Trophoblast cell (in vitro differentiated cells and primary cell): Measurements from ENCODE around the gene CD40.

Source experiments
- DNase-seq, 2 donors: peaks; one replicate each; pipeline ENCODE4 v3.0.0-alpha.2; 2016
- H2AFZ ChIP-seq: 2 replicates; pipeline ENCODE4 v1.6.1; 2013; ENCODE audit warnings: low read length, moderate library complexity, mild to moderate bottlenecking; ENCODE audit not compliant: insufficient read depth, poor library complexity
- H2AK5ac ChIP-seq: 2 replicates; pipeline ENCODE4 v1.6.1; 2013; ENCODE audit warnings: mild to moderate bottlenecking, low read length
- H2BK120ac ChIP-seq: 2 replicates; pipeline ENCODE4 v1.6.1; 2013; ENCODE audit warnings: low read length, mild to moderate bottlenecking, moderate library complexity; ENCODE audit not compliant: insufficient read depth, poor library complexity
- H2BK12ac ChIP-seq: 2 replicates; pipeline ENCODE4 v1.6.1; 2013; ENCODE audit warnings: mild to moderate bottlenecking, low read length, moderate library complexity
- H2BK5ac ChIP-seq: 2 replicates; pipeline ENCODE4 v1.6.1; 2013; ENCODE audit warnings: low read length, low read depth, moderate library complexity, mild to moderate bottlenecking; ENCODE audit not compliant: poor library complexity
- H3K14ac ChIP-seq: 2 replicates; pipeline ENCODE4 v1.6.1; 2013; ENCODE audit warnings: mild to moderate bottlenecking, low read length
- H3K18ac ChIP-seq: 2 replicates; pipeline ENCODE4 v1.6.1; 2013; ENCODE audit warnings: mild to moderate bottlenecking, low read length
- H3K23ac ChIP-seq: 2 replicates; pipeline ENCODE4 v1.6.1; 2013; ENCODE audit warnings: low read length
- H3K27ac ChIP-seq: 2 replicates; pipeline ENCODE4 v1.5.1; 2013; ENCODE audit warnings: low read depth, mild to moderate bottlenecking, inconsistent platforms, low read length, moderate library complexity
- H3K27me3 ChIP-seq: 2 replicates; pipeline ENCODE4 v1.6.1; 2013; ENCODE audit warnings: inconsistent platforms, mild to moderate bottlenecking, low read length, moderate library complexity; ENCODE audit not compliant: insufficient read depth
- H3K36me3 ChIP-seq, 2 experiments: 1 replicate in 1 of 2; 2 replicates in 1 of 2; pipeline ENCODE4 v1.6.1; 2013; ENCODE audit warnings: low read length in 2 of 2, mild to moderate bottlenecking in 2 of 2, moderate library complexity in 1 of 2; ENCODE audit not compliant: insufficient read depth in 2 of 2, control insufficient read depth in 1 of 2
- H3K4ac ChIP-seq: 2 replicates; pipeline ENCODE4 v1.6.1; 2013; ENCODE audit warnings: low read depth, mild to moderate bottlenecking, low read length, moderate library complexity
- H3K4me1 ChIP-seq, 2 experiments: 1 replicate in 1 of 2; 2 replicates in 1 of 2; pipeline ENCODE4 v1.6.1; 2013; ENCODE audit warnings: low read length in 2 of 2, mild to moderate bottlenecking in 2 of 2, moderate library complexity in 1 of 2; ENCODE audit not compliant: insufficient read depth in 2 of 2, control insufficient read depth in 1 of 2
- H3K4me2 ChIP-seq: 2 replicates; pipeline ENCODE4 v1.6.1; 2013; ENCODE audit warnings: inconsistent platforms, mild to moderate bottlenecking, low read length, moderate library complexity
- H3K4me3 ChIP-seq: 2 replicates; pipeline ENCODE4 v1.5.1; 2013; ENCODE audit warnings: mild to moderate bottlenecking, low read depth, low read length, inconsistent platforms
- H3K79me1 ChIP-seq: one replicate; pipeline ENCODE4 v1.6.1; 2013; ENCODE audit warnings: low read length
- H3K79me2 ChIP-seq: 2 replicates; pipeline ENCODE4 v1.6.1; 2013; ENCODE audit warnings: low read length, mild to moderate bottlenecking; ENCODE audit not compliant: control insufficient read depth, insufficient read depth, poor library complexity
- H3K9ac ChIP-seq: 2 replicates; pipeline ENCODE4 v1.6.1; 2013; ENCODE audit warnings: mild to moderate bottlenecking, low read length
- H3K9me3 ChIP-seq: 2 replicates; pipeline ENCODE4 v1.6.1; 2013; ENCODE audit warnings: low read depth, mild to moderate bottlenecking, control low read depth, inconsistent platforms, low read length; ENCODE audit not compliant: insufficient read depth
- H4K12ac ChIP-seq: 2 replicates; pipeline ENCODE4 v1.6.1; 2013; ENCODE audit warnings: low read depth, mild to moderate bottlenecking, low read length, moderate library complexity
- H4K8ac ChIP-seq: 2 replicates; pipeline ENCODE4 v1.6.1; 2013; ENCODE audit warnings: low read depth, mild to moderate bottlenecking, low read length, moderate library complexity
- H4K91ac ChIP-seq: one replicate; pipeline ENCODE4 v1.6.1; 2013; ENCODE audit warnings: low read depth, mild to moderate bottlenecking, low read length, moderate library complexity
- WGBS: extraction: QIAGEN DNeasy Blood & Tissue Kit; methylation state at CpG from one replicate; pipeline ENCODE4 v1.1.7; 2013; ENCODE audit warnings: missing lambda C conversion rate; ENCODE audit not compliant: insufficient read length, insufficient coverage; ENCODE audit errors: extremely low coverage; 5-methylcytosine and 5-hydroxymethylcytosine counted together

Gene CD40

GRCh38 chr20:46084805-46085178, 33.3 kb upstream of the CD40 start:
- WGBS, result no CpG with 5 or more reads among the region's 3 CpGs

GRCh38 chr20:46085179-46085851, 32.8 kb upstream of the CD40 start:
- Histone ChIP-seq H3K27me3 (no peaks in the 10 kb centered on the region), H4K8ac (no peak overlapping the region), H2BK120ac (no peak overlapping the region), H3K79me2 (peaks cover 14% of the 10 kb centered on the region), H3K36me3 (no peaks in the 10 kb centered on the region), H2AK5ac (no peak overlapping the region), H3K4me1 (no peaks in the 10 kb centered on the region), H3K23ac (no peak overlapping the region), H2AFZ (no peak overlapping the region), H3K9me3 (no peaks in the 10 kb centered on the region), H3K14ac (no peak overlapping the region), H3K9ac (no peak overlapping the region), H2BK12ac (no peak overlapping the region), H3K18ac (no peak overlapping the region), H4K91ac (no peak overlapping the region), H3K4ac (peak overlapping the region; percentile 90), H3K4me3 (no peak overlapping the region), H3K27ac (no peak overlapping the region), H3K4me2 (no peak overlapping the region), H4K12ac (no peak overlapping the region), H3K79me1 (peaks cover 7% of the 10 kb centered on the region), H2BK5ac (no peak overlapping the region)
- no CpG with 5 or more reads among the region's 4 CpGs for whole genome bisulfite sequencing
- DNase-seq, result no peak

More at GRCh38 chr20:46084805-46085178, 33.3 kb upstream of the CD40 start:
- Histone ChIP-seq H3K27ac (no peak overlapping the region), H3K9ac (no peak overlapping the region), H3K4me2 (no peak overlapping the region), H3K9me3 (no peaks in the 10 kb centered on the region), H2BK5ac (no peak overlapping the region), H3K18ac (no peak overlapping the region), H3K27me3 (no peaks in the 10 kb centered on the region), H3K4ac (peak overlapping the region; percentile 90), H2AFZ (no peak overlapping the region), H4K8ac (no peak overlapping the region), H2BK120ac (no peak overlapping the region), H3K4me1 (no peaks in the 10 kb centered on the region), H3K36me3 (no peaks in the 10 kb centered on the region), H3K23ac (no peak overlapping the region), H4K91ac (no peak overlapping the region), H3K14ac (no peak overlapping the region), H2AK5ac (no peak overlapping the region), H3K79me2 (peaks cover 14% of the 10 kb centered on the region), H2BK12ac (no peak overlapping the region), H3K79me1 (peaks cover 7% of the 10 kb centered on the region), H3K4me3 (no peak overlapping the region), H4K12ac (no peak overlapping the region)
- DNase-seq, result no peak

- H3K14ac ChIP-seq, result no peak overlapping the region
- WGBS, result no CpG with 5 or more reads among the region's 8 CpGs
Observed at GRCh38 chr20:46087161-46087560, 31.0 kb upstream of the CD40 start.

GRCh38 chr20:46088409-46089166, 29.5 kb upstream of the CD40 start:
- peak; percentile 68 to 78 for DNase-seq
- no CpG with 5 or more reads among the region's 22 CpGs for WGBS

More at GRCh38 chr20:46087161-46087560, 31.0 kb upstream of the CD40 start:
- H3K4ac ChIP-seq, result peak overlapping the region; percentile 75
- H3K9ac ChIP-seq, result no peak overlapping the region
- peaks cover 7% of the 10 kb centered on the region for H3K79me1 ChIP-seq
- no peak for DNase-seq
- no peak overlapping the region for H2AK5ac ChIP-seq
- H4K8ac ChIP-seq, result no peak overlapping the region
- H4K12ac ChIP-seq, result no peak overlapping the region
- H3K36me3 ChIP-seq, result no peaks in the 10 kb centered on the region
- no peak overlapping the region for H4K91ac ChIP-seq
- H3K9me3 ChIP-seq, result no peaks in the 10 kb centered on the region
- no peak overlapping the region for H2BK120ac ChIP-seq
- H3K79me2 ChIP-seq, result peaks cover 14% of the 10 kb centered on the region
- no peak overlapping the region for H3K18ac ChIP-seq
- H3K4me1 ChIP-seq, result no peaks in the 10 kb centered on the region
- H3K4me2 ChIP-seq, result no peak overlapping the region
- no peak overlapping the region for H3K27ac ChIP-seq
- no peak overlapping the region for H2BK5ac ChIP-seq
- no peak overlapping the region for H2AFZ ChIP-seq
- no peak overlapping the region for H2BK12ac ChIP-seq
- no peak overlapping the region for H3K4me3 ChIP-seq
- H3K23ac ChIP-seq, result no peak overlapping the region
- no peaks in the 10 kb centered on the region for H3K27me3 ChIP-seq

More at GRCh38 chr20:46088409-46089166, 29.5 kb upstream of the CD40 start:
- Histone ChIP-seq H3K79me1 (peaks cover 7% of the 10 kb centered on the region), H2AK5ac (peak overlapping the region; percentile 85), H3K9me3 (no peaks in the 10 kb centered on the region), H4K12ac (no peak overlapping the region), H4K8ac (peak overlapping the region; percentile 93), H2BK120ac (peak overlapping the region; percentile 73), H2BK12ac (no peak overlapping the region), H2AFZ (no peak overlapping the region), H3K4ac (peak overlapping the region; percentile 94), H3K27ac (no peak overlapping the region), H3K23ac (no peak overlapping the region), H3K36me3 (no peaks in the 10 kb centered on the region), H3K4me2 (peak overlapping the region; percentile 92), H3K9ac (peak overlapping the region; percentile 85), H3K18ac (peak overlapping the region; percentile 66), H2BK5ac (peak overlapping the region; percentile 76), H4K91ac (peak overlapping the region; percentile 89), H3K79me2 (peaks cover 14% of the 10 kb centered on the region), H3K4me1 (no peaks in the 10 kb centered on the region), H3K27me3 (no peaks in the 10 kb centered on the region), H3K14ac (peak overlapping the region; percentile 69), H3K4me3 (peak overlapping the region; percentile 81)
